ENCODE results near the gene HOXB4.
A peak's percentile ranks its signal among the peaks of the same experiment; 100 is the strongest.

HOXB4 gene

DNA sequence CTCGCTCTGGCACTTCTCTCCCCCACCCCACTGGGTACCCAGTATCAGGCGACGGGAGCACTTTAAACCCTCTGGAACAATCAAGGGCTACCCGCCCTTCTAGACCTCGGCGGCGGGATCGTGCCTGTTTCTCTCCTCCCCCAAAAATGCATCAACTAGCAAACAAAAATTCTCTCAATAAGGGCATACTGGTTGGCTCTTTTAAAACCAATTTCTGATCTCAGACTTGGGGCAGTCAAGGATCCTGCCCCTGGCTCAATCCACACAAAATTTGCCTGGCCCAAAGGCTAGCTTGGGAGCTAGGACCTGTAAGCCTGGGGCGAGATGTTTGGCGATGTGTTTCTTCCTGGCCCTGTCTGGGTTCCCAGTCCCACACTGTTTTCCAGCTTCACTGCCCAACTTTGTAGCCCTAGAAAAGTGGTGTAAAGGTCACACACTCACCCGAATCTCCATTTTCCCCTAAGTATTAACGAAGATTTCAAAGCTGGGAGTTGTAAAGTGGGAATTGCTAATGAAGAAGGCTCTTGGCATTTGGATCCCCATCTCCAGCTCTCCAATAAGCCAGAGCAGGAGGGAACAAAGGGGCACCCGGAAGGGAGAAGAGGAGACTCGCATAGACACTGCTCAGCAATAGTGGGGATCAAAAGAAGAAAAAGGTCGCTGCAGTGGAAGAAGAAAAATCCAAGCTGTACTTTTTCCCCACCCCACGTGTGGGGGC lies 18.9 kb downstream of the HOXB4 start:
- no peak for DNase-seq (ENCODE audit: low read depth)

DNA sequence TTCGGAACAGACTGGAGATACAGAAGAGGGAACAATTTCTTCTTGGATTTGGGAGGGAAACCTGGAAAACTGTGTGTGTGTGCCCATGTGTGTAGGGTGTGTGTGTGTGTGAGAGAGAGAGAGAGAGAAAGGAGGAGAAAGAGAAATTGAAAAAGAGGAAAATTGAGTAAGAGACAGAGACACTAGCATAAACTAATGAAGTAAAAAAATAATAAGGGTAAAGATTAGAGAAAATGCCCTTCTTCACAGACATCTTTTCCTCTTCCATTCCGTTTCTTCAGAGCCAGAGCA lies 19.4 kb downstream of the HOXB4 start:
- DNase-seq (ENCODE audit: low read depth), result no peak

GRCh38 chr17:48558057-48558830 lies 19.9 kb downstream of the HOXB4 start:
- peak; percentile 28 for DNase-seq (ENCODE audit: low read depth)

GRCh38 chr17:48556576-48557401 lies 21.4 kb downstream of the HOXB4 start:
- peak; percentile 65 for DNase-seq (ENCODE audit: low read depth)

- DNase-seq (ENCODE audit: low read depth), result no peak
Observed at GRCh38 chr17:48556229-48556575, 21.9 kb downstream of the HOXB4 start.

DNA sequence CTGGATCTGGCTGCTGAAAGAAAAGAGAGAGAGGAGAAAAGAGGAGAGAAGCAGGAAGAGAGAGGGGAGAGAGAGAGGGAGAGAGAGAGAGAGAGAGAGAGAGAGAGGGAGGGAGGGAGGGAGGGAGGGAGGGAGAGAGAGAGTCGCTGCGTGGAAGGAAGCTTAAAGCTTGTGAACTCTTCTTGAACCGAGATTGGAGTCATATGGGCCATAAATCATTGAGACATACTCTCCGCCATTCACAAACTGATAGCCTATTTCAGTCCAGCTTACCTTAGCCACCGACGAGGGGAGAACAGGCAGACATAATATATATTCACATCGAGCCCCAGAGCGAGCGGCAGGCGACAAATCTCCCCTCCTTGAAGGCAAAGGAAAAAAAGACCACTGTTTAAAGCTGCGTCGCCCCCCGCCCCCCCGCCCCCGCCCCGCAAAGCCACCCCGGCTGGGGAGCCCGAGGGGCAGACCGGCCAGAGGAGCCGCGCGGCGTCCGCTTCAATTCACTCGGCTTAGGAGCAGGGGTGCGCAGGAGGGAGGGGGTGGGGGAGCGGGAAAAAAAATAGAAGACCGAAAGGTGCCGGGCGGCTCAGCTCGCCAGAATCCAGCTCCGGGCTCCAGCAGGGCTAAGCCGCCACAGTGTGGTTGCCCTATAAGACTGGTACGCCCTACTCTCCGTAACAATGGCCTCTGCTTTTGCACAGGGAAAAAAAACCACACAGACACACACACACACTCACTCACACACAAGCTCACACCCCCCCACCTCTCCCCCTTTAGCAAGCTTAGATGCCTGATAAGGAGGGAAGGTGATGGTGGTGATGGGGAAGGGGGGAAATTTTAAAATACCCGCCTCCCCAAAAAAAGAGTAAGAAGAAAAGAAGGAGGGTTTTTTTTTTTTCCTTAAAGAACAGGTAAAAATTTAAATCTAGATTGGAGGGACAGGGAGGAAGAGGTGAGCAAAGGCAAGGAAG lies 22.6 kb downstream of the HOXB4 start:
- DNase-seq (ENCODE audit: low read depth), result peak; percentile 99

- DNase-seq (ENCODE audit: low read depth), result peak; percentile 36
Observed at GRCh38 chr17:48554412-48555257, 23.5 kb downstream of the HOXB4 start.

- peak; percentile 33 for DNase-seq (ENCODE audit: low read depth)
Observed at GRCh38 chr17:48553826-48554225, 24.3 kb downstream of the HOXB4 start.

DNA sequence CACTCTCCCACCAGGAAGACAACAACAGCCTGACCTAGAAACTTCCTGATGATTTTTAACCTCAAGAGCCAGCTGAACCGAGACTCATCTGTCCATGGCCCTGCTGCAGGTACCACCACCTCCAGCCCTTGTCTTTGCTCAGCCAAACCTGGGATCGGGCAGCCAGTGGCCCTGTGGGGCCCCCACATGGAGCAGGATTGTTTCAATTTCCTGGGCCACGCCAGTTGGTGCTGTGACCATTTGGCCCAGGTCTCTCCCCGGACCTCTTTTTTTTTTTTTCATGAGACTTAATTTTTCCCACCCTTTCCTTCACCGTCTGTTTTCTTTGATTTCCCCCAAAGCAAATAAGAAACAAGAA lies 25.0 kb downstream of the HOXB4 start:
- DNase-seq (ENCODE audit: low read depth), result no peak

- DNase-seq (ENCODE audit: low read depth), result peak; percentile 68
Observed at GRCh38 chr17:48552466-48553189, 25.5 kb downstream of the HOXB4 start.

DNA sequence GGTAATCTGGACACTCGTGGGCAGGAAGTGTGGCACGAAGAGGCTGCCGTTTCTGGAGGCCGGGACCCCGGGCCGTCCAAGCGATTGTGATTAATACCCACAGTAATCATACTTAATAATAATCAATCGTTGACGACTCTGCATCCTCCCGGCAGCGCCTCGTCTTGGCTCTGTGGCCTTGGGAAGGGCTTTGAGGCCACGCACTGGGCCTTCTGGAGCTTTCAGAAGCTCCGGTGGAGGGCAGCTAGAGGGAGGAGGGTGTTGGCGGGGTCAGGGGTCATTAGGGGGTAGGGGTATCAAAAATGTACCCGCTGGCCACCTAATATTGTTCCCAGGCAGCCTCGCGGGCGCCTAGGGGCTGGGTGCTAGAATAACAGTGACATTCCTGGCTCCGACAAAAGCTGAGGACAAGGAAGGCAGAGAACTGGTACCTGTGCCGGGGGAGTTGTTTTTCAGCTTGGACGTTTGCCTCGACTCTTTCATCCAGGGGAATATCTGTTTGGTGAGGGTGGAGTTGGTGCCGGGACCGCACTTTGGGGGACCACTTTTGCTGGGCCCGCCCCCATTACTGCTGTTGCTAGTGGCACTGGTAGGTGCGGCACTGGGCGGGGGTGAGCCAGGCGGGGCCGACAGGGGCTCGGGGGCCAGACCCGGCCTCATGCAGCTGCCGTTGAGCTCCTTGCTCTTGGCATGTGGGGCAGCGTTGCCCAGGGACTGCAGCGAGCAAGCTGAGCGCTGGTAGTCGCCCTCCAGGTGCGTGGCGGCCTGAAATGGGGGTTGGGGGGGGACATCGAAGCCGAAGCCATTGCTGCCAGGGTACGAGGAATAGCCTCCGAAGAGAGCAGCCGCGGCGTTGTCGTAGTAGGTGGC lies 26.3 kb downstream of the HOXB4 start:
- peak; percentile 29 for DNase-seq (ENCODE audit: low read depth)

- peak; percentile 26 for DNase-seq (ENCODE audit: low read depth)
Observed at GRCh38 chr17:48551214-48551555, 27.0 kb downstream of the HOXB4 start.

DNA sequence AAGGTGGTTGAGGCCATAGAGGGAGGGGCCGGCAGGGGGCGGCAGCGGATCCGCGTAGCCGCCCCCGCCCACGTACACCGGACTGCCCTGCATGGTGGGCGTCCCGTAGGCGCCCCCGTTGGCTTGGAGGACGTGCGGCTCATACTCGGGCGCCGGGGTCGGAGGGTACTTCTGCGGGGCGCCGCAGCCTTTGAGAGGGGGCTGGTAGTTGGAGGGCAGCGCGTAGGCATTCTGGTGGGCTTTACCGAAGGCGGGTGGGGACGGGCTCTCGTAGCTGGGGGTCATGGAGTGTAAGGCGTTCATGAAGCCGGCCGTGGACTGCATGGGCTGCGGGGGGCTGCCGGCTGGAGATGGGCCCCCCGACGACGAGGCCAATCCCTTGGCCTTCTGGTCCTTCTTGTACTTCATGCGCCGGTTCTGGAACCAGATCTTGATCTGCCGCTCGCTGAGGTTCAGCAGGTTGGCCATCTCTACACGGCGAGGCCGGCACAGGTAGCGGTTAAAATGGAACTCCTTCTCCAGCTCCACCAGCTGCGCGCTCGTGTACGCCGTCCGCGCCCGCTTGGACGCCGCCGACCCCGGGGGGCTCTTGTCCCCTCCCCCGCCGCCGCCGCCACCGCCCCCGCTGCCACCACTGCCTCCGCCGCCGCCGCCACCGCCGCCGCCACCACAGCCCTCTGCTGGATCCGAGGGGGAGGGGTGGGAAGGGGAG lies 27.5 kb downstream of the HOXB4 start:
- DNase-seq (ENCODE audit: low read depth), result peak; percentile 40

GRCh38 chr17:48549914-48550501 lies 28.1 kb downstream of the HOXB4 start:
- DNase-seq (ENCODE audit: low read depth), result peak; percentile 90

- DNase-seq (ENCODE audit: low read depth), result peak; percentile 26
Observed at GRCh38 chr17:48549281-48549630, 28.9 kb downstream of the HOXB4 start.

DNA sequence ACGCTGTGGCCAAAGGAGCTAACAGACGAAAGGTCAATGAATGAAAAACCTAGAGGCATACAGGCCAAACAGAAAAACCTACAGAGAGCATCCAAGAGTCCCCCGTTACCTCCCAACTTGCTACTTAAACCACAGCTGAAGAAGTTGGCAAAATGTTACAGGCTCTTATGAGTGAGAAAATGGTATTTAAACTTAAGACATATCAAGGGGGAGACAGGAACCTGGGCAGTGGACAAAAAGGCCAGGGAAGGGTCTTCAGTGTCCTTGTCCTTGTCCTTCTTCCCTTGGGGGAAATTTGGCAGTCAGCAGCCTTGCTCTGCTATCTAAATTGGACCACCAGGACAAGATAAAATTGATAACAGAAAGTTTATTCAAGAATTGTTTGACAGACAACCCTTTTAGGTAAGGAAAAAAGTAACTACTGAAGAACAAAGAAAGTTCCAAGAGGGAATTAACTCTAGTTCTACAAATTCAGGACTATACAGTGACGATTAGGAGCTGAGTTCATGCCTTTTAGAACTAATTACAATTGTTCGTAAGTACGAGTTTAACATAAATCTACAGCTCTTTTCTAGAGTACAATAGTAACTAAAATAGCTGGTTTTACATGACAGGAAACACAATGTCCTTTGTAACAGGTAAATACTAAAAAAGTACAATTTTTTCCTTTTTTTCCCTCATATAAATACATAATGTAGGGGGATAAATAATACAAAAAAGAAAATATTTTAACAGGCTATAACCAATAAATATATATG lies 29.4 kb downstream of the HOXB4 start:
- DNase-seq (ENCODE audit: low read depth), result no peak

- DNase-seq (ENCODE audit: low read depth), result peak; percentile 77
Observed at GRCh38 chr17:48547808-48548522, 30.2 kb downstream of the HOXB4 start.
